ENCODE data around the gene MTCL3.

MTCL3 gene

GRCh38 chr6:127518710-127519468 is at the start of gene MTCL3:
MTCL3 (minus strand) TSS chr6:127519335.
- peaks cover 83% of the 10 kb centered on the region for H3K27me3 ChIP-seq
- 3% methylated on average over 42 of the region's 42 CpGs for WGBS
- no peaks in the 10 kb centered on the region for H3K36me3 ChIP-seq
- H3K9me3 ChIP-seq: no peaks in the 10 kb centered on the region
- H3K4me3 ChIP-seq: peak within 1 kb of the TSS; percentile 24
- TF ChIP-seq POLR2A (IDR thresholded peaks at IDR 0.05) (no peak), POLR2AphosphoS5 (IDR thresholded peaks at IDR 0.05) (no peak), EP300 (IDR thresholded peaks at IDR 0.05) (no peak), CTCF (IDR thresholded peaks at IDR 0.05) (no peak)
- H3K27ac ChIP-seq: no peak within 1 kb of the TSS
- DNase-seq (ENCODE audit: low spot score in 2 of 2): no peak
- H3K4me1 ChIP-seq: peaks cover 43% of the 10 kb centered on the region

- no peak overlapping the region for H3K27ac ChIP-seq
These were observed 48.3 kb upstream of the MTCL3 start for GRCh38 chr6:127567476-127567875.

DNA sequence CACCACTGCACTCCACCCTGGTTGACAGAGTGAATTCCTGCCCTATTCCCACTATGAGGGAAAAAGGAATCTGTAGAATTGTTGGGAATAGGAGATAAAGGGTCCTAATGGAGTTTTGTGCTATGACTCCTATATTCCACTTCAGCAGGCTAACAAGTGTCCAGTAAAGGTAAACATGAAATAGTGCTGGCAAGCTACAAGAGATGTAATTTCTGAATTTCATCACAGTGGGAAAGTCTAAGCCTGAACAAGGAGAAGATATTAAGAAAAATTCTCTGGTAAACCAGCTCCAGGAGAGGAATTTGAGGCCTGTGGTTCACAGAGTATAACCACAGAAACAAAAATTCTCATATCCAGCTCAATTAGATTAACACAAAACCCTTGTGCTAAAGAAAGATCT is 47.5 kb upstream of the MTCL3 start:
- TF ChIP-seq POLR2A (IDR thresholded peaks at IDR 0.05) (no peak), CTCF (IDR thresholded peaks at IDR 0.05) (no peak), EP300 (IDR thresholded peaks at IDR 0.05) (no peak), POLR2AphosphoS5 (IDR thresholded peaks at IDR 0.05) (no peak)
- Histone ChIP-seq H3K9me3 (no peaks in the 10 kb centered on the region), H3K27me3 (no peaks in the 10 kb centered on the region), H3K4me3 (no peak overlapping the region), H3K27ac (no peak overlapping the region), H3K36me3 (no peaks in the 10 kb centered on the region), H3K4me1 (no peaks in the 10 kb centered on the region)
- no peak for DNase-seq (ENCODE audit: low spot score in 2 of 2)

More at GRCh38 chr6:127567476-127567875, 48.3 kb upstream of the MTCL3 start:
- TF ChIP-seq EP300 (IDR thresholded peaks at IDR 0.05) (no peak), POLR2AphosphoS5 (IDR thresholded peaks at IDR 0.05) (no peak), POLR2A (IDR thresholded peaks at IDR 0.05) (no peak)
- no peaks in the 10 kb centered on the region for H3K4me1 ChIP-seq
- no peaks in the 10 kb centered on the region for H3K27me3 ChIP-seq
- WGBS: 45% methylated on average over 2 of the region's 2 CpGs
- no peak for DNase-seq (ENCODE audit: low spot score in 2 of 2)
- H3K9me3 ChIP-seq: no peaks in the 10 kb centered on the region
- H3K36me3 ChIP-seq: no peaks in the 10 kb centered on the region
- H3K4me3 ChIP-seq: no peak overlapping the region

GRCh38 chr6:127566119-127566518 is 47.0 kb upstream of the MTCL3 start:
- H3K36me3 ChIP-seq: no peaks in the 10 kb centered on the region
- H3K9me3 ChIP-seq: no peaks in the 10 kb centered on the region
- no peaks in the 10 kb centered on the region for H3K27me3 ChIP-seq
- H3K27ac ChIP-seq: no peak overlapping the region
- no peak for TF ChIP-seq POLR2A (IDR thresholded peaks at IDR 0.05)
- TF ChIP-seq POLR2AphosphoS5 (IDR thresholded peaks at IDR 0.05): no peak
- no peak for TF ChIP-seq CTCF (IDR thresholded peaks at IDR 0.05)
- TF ChIP-seq EP300 (IDR thresholded peaks at IDR 0.05): no peak
- no peaks in the 10 kb centered on the region for H3K4me1 ChIP-seq
- DNase-seq (ENCODE audit: low spot score in 2 of 2): no peak
- H3K4me3 ChIP-seq: no peak overlapping the region

- Histone ChIP-seq H3K27ac (no peak overlapping the region), H3K4me3 (no peak overlapping the region), H3K36me3 (no peaks in the 10 kb centered on the region), H3K27me3 (no peaks in the 10 kb centered on the region), H3K4me1 (no peaks in the 10 kb centered on the region), H3K9me3 (no peaks in the 10 kb centered on the region)
- 74% methylated on average over 3 of the region's 3 CpGs for WGBS
- TF ChIP-seq POLR2AphosphoS5 (IDR thresholded peaks at IDR 0.05): no peak
- TF ChIP-seq EP300 (IDR thresholded peaks at IDR 0.05): no peak
- no peak for TF ChIP-seq POLR2A (IDR thresholded peaks at IDR 0.05)
- no peak for TF ChIP-seq CTCF (IDR thresholded peaks at IDR 0.05)
- no peak for DNase-seq (ENCODE audit: low spot score in 2 of 2)
These were observed 45.6 kb upstream of the MTCL3 start for GRCh38 chr6:127564761-127565160.

All from suprapubic skin (tissue), 4 donors.